Measurements from ENCODE around the gene GLO1. TPM values are rescaled to one million over a fixed set of nuclear protein-coding genes. Genes with fewer than 3 reads are reported as not detected.
A peak's percentile ranks its signal among the peaks of the same experiment; 100 is the strongest.

The GLO1 gene
- total and polyA plus RNA-seq, 9 of the 15 experiments (the other 6 are each of a cell fraction or from before 2014, with no cell fraction given): 155 to 331 (median 203) TPM

DNA sequence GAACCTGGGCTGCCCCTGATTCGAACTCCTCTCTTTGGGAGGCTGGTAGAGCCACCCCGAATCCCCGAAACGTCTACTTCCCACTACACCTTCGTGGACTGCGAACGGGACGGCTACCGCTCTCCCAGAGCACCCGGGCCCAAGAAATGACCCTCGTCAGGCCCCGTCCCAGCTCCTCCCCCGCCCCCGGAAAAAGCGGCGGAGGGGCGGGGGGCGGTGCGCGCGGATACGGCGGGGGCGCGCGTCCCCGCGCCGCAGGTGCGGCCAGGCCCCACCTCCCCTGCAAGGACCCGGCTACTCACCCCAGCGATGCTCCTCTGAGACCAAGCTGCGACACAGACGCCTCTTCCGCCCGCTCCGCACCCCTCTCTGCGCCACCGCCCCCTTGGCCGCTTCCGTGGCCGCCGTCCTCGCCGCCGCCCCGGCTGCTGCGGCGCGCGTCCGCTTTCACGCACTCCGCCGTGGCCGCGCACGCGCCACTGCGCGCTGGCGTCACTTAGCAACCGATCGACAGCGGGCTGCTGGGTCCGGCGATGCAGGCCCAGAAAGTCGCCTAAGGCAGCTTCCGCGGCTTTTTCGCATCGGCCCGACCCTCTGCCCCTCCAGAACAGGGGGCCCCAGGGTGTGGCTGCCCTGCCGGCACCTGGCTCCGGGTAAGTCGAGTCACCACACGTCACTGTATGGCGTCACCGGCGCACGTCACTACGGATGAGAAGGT, 63.3 kb downstream of the GLO1 start, which contains the start of gene BTBD9 (continued):
- TF ChIP-seq, protein P1, sequence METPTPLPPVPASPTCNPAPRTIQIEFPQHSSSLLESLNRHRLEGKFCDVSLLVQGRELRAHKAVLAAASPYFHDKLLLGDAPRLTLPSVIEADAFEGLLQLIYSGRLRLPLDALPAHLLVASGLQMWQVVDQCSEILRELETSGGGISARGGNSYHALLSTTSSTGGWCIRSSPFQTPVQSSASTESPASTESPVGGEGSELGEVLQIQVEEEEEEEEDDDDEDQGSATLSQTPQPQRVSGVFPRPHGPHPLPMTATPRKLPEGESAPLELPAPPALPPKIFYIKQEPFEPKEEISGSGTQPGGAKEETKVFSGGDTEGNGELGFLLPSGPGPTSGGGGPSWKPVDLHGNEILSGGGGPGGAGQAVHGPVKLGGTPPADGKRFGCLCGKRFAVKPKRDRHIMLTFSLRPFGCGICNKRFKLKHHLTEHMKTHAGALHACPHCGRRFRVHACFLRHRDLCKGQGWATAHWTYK (CRISPR knock-in tag; IDR thresholded peaks at IDR 0.05): peak; percentile 77
- peak; percentile 23; the same call in 1 of the 2 replicates for TF ChIP-seq TCF3 (CRISPR knock-in tag; IDR thresholded peaks at IDR 0.05)
- no peak for TF ChIP-seq XRCC3 (IDR thresholded peaks at IDR 0.05)
- TF ChIP-seq, protein P2, sequence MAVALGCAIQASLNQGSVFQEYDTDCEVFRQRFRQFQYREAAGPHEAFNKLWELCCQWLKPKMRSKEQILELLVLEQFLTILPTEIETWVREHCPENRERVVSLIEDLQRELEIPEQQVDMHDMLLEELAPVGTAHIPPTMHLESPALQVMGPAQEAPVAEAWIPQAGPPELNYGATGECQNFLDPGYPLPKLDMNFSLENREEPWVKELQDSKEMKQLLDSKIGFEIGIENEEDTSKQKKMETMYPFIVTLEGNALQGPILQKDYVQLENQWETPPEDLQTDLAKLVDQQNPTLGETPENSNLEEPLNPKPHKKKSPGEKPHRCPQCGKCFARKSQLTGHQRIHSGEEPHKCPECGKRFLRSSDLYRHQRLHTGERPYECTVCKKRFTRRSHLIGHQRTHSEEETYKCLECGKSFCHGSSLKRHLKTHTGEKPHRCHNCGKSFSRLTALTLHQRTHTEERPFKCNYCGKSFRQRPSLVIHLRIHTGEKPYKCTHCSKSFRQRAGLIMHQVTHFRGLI (CRISPR knock-in tag; IDR thresholded peaks at IDR 0.05): no peak
- TF ChIP-seq, protein P3, sequence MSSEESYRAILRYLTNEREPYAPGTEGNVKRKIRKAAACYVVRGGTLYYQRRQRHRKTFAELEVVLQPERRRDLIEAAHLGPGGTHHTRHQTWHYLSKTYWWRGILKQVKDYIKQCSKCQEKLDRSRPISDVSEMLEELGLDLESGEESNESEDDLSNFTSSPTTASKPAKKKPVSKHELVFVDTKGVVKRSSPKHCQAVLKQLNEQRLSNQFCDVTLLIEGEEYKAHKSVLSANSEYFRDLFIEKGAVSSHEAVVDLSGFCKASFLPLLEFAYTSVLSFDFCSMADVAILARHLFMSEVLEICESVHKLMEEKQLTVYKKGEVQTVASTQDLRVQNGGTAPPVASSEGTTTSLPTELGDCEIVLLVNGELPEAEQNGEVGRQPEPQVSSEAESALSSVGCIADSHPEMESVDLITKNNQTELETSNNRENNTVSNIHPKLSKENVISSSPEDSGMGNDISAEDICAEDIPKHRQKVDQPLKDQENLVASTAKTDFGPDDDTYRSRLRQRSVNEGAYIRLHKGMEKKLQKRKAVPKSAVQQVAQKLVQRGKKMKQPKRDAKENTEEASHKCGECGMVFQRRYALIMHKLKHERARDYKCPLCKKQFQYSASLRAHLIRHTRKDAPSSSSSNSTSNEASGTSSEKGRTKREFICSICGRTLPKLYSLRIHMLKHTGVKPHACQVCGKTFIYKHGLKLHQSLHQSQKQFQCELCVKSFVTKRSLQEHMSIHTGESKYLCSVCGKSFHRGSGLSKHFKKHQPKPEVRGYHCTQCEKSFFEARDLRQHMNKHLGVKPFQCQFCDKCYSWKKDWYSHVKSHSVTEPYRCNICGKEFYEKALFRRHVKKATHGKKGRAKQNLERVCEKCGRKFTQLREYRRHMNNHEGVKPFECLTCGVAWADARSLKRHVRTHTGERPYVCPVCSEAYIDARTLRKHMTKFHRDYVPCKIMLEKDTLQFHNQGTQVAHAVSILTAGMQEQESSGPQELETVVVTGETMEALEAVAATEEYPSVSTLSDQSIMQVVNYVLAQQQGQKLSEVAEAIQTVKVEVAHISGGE (CRISPR knock-in tag; IDR thresholded peaks at IDR 0.05): peak in 1 of 3 experiments; percentile 75; a peak in 1 of 6 replicates
- TF ChIP-seq NONO (IDR thresholded peaks at IDR 0.05; ENCODE audit: low read depth in 2 of 2, low read length in 1 of 2): no peak; a peak in 1 of 4 replicates
- TF ChIP-seq TAF7 (tag; IDR thresholded peaks at IDR 0.05): no peak
- TF ChIP-seq ATF7 (IDR thresholded peaks at IDR 0.05): peak; percentile 90
- TF ChIP-seq ZNF282 (CRISPR knock-in tag; IDR thresholded peaks at IDR 0.05): no peak
- TF ChIP-seq ZNF12 (CRISPR knock-in tag; IDR thresholded peaks at IDR 0.05): peak; percentile 72
- TF ChIP-seq PHTF2 (CRISPR knock-in tag; IDR thresholded peaks at IDR 0.05): no peak
- TF ChIP-seq, protein P4, sequence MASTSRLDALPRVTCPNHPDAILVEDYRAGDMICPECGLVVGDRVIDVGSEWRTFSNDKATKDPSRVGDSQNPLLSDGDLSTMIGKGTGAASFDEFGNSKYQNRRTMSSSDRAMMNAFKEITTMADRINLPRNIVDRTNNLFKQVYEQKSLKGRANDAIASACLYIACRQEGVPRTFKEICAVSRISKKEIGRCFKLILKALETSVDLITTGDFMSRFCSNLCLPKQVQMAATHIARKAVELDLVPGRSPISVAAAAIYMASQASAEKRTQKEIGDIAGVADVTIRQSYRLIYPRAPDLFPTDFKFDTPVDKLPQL (IDR thresholded peaks at IDR 0.05; ENCODE audit: extremely low read depth, insufficient read length): no peak
- TF ChIP-seq PRMT5 (CRISPR knock-in tag; IDR thresholded peaks at IDR 0.05): no peak
- TF ChIP-seq NRF1 (conservative IDR thresholded peaks at IDR 0.05 in 1 of 2, IDR thresholded peaks at IDR 0.05 in 1 of 2): peak; percentile 91 to 92
- TF ChIP-seq ZKSCAN8 (CRISPR knock-in tag; IDR thresholded peaks at IDR 0.05): peak; percentile 75
- TF ChIP-seq ZKSCAN3 (CRISPR knock-in tag; IDR thresholded peaks at IDR 0.05): no peak
- peak in 1 of 2 experiments; percentile 77; a peak in 2 of 4 replicates for TF ChIP-seq TEAD1 (CRISPR knock-in tag; IDR thresholded peaks at IDR 0.05)
- no peak for TF ChIP-seq ZNF551 (CRISPR knock-in tag; IDR thresholded peaks at IDR 0.05)
- no peak for TF ChIP-seq THRAP3 (IDR thresholded peaks at IDR 0.05; ENCODE audit: borderline replicate concordance)
